GM18861 (cell line): ENCODE measurements around the gene ZNF878.
A peak's percentile ranks its signal among the peaks of the same experiment; 100 is the strongest.

Experiments used
- ATAC-seq: cut with Tn5 transposase; IDR thresholded peaks from one replicate; pipeline ENCODE4 v1.9.1; 2021; ENCODE audit not compliant: unreplicated experiment

ZNF878 gene

GRCh38 chr19:12035220-12036172 lies 17.3 kb downstream of the ZNF878 start, which contains the start of gene ZNF433:
TSS of gene ZNF433 (minus strand) at chr19:12035679. CDS start at chr19:12035539, 140 bp downstream.
- ATAC-seq, result peak; percentile 82

- ATAC-seq, result no peak
These were observed 18.1 kb downstream of the ZNF878 start for GRCh38 chr19:12034620-12035019.

GRCh38 chr19:12034198-12034597 lies 18.6 kb downstream of the ZNF878 start:
- no peak for ATAC-seq

DNA sequence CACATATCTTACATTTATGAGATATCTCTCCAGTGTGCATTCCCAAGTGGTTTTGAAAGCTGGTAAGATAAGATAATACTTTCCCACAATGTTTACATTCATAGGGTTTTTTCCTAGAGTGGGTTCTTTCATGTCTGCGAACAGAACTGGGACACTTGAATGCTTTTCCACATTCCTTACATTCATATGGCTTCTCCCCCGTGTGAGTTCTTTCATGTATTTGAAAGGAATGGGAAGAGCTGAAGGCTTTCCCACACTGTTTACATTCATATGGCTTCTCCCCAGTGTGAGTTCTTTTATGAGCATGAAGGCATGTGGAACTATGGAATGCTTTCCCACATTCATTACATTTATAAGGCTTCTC lies 37.0 kb downstream of the ZNF878 start:
- no peak for ATAC-seq

DNA sequence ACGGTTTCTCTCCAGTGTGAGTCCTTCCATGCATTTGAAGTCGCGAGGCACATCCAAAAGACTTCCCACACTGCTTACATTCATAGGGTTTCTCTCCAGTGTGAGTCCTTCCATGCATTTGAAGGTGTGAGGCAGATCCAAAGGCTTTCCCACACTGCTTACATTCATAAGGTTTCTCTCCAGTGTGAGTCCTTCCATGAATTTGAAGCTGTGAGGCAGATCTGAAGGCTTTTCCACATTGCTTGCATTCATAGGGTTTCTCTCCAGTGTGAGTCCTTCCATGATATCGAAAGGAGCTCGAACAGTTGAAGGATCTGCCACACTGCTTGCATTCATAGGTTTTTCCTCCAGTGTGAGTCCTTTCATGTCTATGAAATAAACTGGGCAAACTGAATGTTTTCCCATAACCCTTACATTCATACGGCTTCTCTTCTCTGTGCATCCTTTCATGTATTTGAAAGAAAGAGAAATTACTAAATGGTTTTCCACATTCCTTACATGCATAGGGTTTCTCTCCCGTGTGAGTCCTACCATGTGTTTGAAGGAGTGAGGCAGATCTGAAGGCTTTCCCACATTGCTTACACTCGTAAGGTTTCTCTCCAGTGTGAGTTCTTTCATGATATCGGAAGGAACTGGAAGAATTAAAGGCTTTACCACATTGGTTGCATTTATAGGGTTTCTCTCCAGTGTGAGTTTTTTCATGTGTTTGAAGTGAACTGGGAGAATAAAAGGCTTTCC lies 37.6 kb downstream of the ZNF878 start:
- ATAC-seq, result no peak

DNA sequence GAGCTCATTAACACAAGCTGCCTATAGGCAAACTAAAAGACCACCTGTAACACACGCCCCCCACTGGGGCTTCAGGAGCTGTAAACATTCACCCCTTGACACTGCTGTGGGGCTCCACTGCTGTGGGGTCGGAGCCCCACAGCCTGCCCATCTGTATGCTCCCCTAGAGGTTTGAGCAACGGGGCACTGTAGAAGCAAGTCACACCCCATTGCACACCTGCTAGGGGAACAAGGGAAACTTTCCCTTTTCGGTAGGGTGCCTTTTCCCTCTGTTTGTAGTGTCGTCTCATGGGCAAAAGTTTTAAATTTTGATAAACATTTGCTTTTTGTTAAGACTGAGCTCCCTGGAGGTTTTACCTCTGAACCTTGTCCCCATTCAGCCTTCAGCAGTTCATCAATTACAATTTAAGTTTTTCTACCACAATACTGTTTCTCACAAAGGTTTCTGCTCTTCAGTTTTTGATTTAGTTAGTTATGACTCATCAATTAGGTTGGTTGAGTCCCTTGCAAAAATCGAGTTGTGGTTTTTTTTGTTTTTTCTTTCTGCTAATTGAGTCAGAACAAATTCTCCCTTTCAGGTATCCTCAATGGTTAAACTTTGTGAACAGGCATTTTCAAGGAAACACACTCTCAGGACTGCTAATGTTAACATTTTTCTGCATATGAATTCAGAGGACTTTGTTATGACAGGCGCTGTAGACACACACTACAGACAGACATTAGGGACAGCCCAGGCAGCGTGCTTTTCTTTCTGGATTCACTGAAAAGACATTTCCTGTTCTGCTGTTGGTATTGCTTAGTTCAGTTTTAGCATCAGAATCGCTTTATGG lies 52.4 kb downstream of the ZNF878 start:
- peak; percentile 74 for ATAC-seq

DNA sequence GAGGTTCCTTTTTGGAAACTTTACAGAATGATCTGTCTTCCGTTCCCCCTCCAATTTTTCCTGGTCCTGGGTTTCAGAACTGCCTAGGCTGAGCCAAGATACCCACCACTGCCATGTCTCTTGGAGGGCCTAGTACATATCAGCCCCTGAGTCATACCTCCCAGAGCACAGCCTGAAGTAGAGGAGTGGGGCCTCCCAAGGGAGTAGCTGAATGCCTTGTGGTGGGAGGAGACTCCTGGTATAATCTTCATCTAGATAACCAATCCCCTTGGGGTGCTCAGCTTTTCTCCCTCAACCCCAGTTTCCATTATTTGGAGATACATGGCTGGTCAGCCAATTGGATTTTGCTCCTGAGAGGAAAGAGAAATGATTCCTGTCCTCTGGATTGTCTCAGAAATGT lies 57.6 kb downstream of the ZNF878 start:
- ATAC-seq, result no peak
